WTC11 (cell line): Measurements from ENCODE around the gene MORN1. TPM values are rescaled to one million over a fixed set of nuclear protein-coding genes. Genes with fewer than 3 reads are reported as not detected.

Source experiments
- ATAC-seq: fragments of 200-7000 bp; cut with Tn5 transposase; 2 replicates; pipeline ENCODE4 v1.10.0; 2021; ENCODE audit warnings: mild to moderate bottlenecking, moderate library complexity
- CTCF ChIA-PET: fragments of 300-600 bp; sonication (Branson Sonifier 250); formaldehyde crosslinking; loops from one replicate; lab custom pipeline; 2021; ENCODE audit warnings: antibody characterized with exemption; lab: Charles Lee
- POLR2A ChIA-PET: fragments of 350-600 bp; sonication (Branson Sonifier 250); formaldehyde crosslinking; loops from one replicate; lab custom pipeline; 2021; ENCODE audit warnings: antibody characterized with exemption; lab: Charles Lee
- DNase-seq: peaks from one replicate; pipeline ENCODE4 v3.0.0; 2021; ENCODE audit warnings: low spot score
- H3K27ac Mint-ChIP-seq: 2 replicates; pipeline ENCODE4 v1.8.0; 2021; ENCODE audit warnings: mixed read lengths
- H3K27me3 Mint-ChIP-seq: 2 replicates; pipeline ENCODE4 v1.8.0; 2021; ENCODE audit warnings: low read depth, mild to moderate bottlenecking, moderate library complexity, mixed read lengths
- H3K36me3 Mint-ChIP-seq: 2 replicates; pipeline ENCODE4 v1.8.0; 2021; ENCODE audit warnings: mixed read lengths
- H3K4me1 Mint-ChIP-seq: 2 replicates; pipeline ENCODE4 v1.8.0; 2022; ENCODE audit warnings: mixed read lengths
- H3K4me3 Mint-ChIP-seq: 2 replicates; pipeline ENCODE4 v1.8.0; 2021; ENCODE audit warnings: mild to moderate bottlenecking, moderate library complexity, mixed read lengths
- H3K9me3 Mint-ChIP-seq: 2 replicates; pipeline ENCODE4 v1.8.0; 2021; ENCODE audit warnings: mixed read lengths
- ATF3 ChIP-seq: sonication (generic); formaldehyde crosslinking; conservative IDR thresholded peaks from 2 replicates; pipeline ENCODE4 v1.8.1; 2022; ENCODE audit warnings: mild to moderate bottlenecking, missing genetic modification reagents
- CDX4 ChIP-seq: fragments of 250-450 bp; sonication (Bioruptor Pico); IDR thresholded peaks from 2 replicates; pipeline ENCODE4 v1.9.0; 2021; ENCODE audit warnings: moderate library complexity, mild to moderate bottlenecking, inconsistent platforms, borderline replicate concordance
- CREB1 ChIP-seq: sonication (generic); formaldehyde crosslinking; IDR thresholded peaks from 2 replicates; pipeline ENCODE4 v1.8.0; 2023; ENCODE audit warnings: mild to moderate bottlenecking, missing genetic modification reagents
- CTCF ChIP-seq: fragments of 200-600 bp; IDR thresholded peaks from 2 replicates; pipeline ENCODE4 v1.8.0; 2022; ENCODE audit warnings: antibody characterized with exemption
- FOXJ3 ChIP-seq: sonication (generic); formaldehyde crosslinking; IDR thresholded peaks from 2 replicates; pipeline ENCODE4 v1.9.0; 2021; ENCODE audit warnings: missing genetic modification reagents, mild to moderate bottlenecking, borderline replicate concordance
- GTF2I ChIP-seq: fragments of 250-450 bp; sonication (Bioruptor Pico); conservative IDR thresholded peaks from 2 replicates; pipeline ENCODE4 v1.4.0; 2021; ENCODE audit warnings: mild to moderate bottlenecking
- HMGXB4 ChIP-seq: sonication (generic); formaldehyde crosslinking; IDR thresholded peaks from 2 replicates; pipeline ENCODE4 v1.8.1; 2023; ENCODE audit warnings: mild to moderate bottlenecking, moderate library complexity, missing genetic modification reagents
- KAT7 ChIP-seq: sonication (generic); formaldehyde crosslinking; IDR thresholded peaks from 2 replicates; pipeline ENCODE4 v1.8.1; 2023; ENCODE audit warnings: missing genetic modification reagents, mild to moderate bottlenecking, borderline replicate concordance
- MLX ChIP-seq: sonication (generic); formaldehyde crosslinking; IDR thresholded peaks from 2 replicates; pipeline ENCODE4 v1.8.1; 2023; ENCODE audit warnings: mild to moderate bottlenecking, missing genetic modification reagents, moderate library complexity
- MYBL2 ChIP-seq: sonication (generic); formaldehyde crosslinking; IDR thresholded peaks from 2 replicates; pipeline ENCODE4 v1.8.1; 2023; ENCODE audit warnings: mild to moderate bottlenecking, moderate library complexity, missing genetic modification reagents
- NFYB ChIP-seq: sonication (generic); formaldehyde crosslinking; conservative IDR thresholded peaks from 2 replicates; pipeline ENCODE4 v1.8.0; 2022; ENCODE audit warnings: low read depth, missing genetic modification reagents
- SMAD3 ChIP-seq: sonication (generic); formaldehyde crosslinking; IDR thresholded peaks from 2 replicates; pipeline ENCODE4 v1.8.0; 2022; ENCODE audit warnings: missing genetic modification reagents, mild to moderate bottlenecking, borderline replicate concordance
- SOX15 ChIP-seq: fragments of 250-450 bp; sonication (Bioruptor Pico); IDR thresholded peaks from 2 replicates; pipeline ENCODE4 v1.9.0; 2021; ENCODE audit warnings: mild to moderate bottlenecking
- STAT6 ChIP-seq: sonication (generic); formaldehyde crosslinking; conservative IDR thresholded peaks from 2 replicates; pipeline ENCODE4 v1.8.1; 2023; ENCODE audit warnings: mild to moderate bottlenecking, low read depth, missing genetic modification reagents, moderate library complexity
- TCF7 ChIP-seq: sonication (generic); formaldehyde crosslinking; IDR thresholded peaks from 2 replicates; pipeline ENCODE4 v1.8.0; 2022; ENCODE audit warnings: mild to moderate bottlenecking, low read depth, missing genetic modification reagents, moderate library complexity
- ZBTB43 ChIP-seq: sonication (generic); formaldehyde crosslinking; IDR thresholded peaks from 2 replicates; pipeline ENCODE4 v1.8.1; 2023; ENCODE audit warnings: mild to moderate bottlenecking, missing genetic modification reagents
- ZNF121 ChIP-seq: sonication (generic); formaldehyde crosslinking; IDR thresholded peaks from 2 replicates; pipeline ENCODE4 v1.8.0; 2023; ENCODE audit warnings: missing genetic modification reagents
- ZNF281 ChIP-seq: sonication (generic); formaldehyde crosslinking; IDR thresholded peaks from 2 replicates; pipeline ENCODE4 v1.8.0; 2023; ENCODE audit warnings: mild to moderate bottlenecking, missing genetic modification reagents
- ZNF396 ChIP-seq: fragments of 250-450 bp; sonication (Bioruptor Pico); IDR thresholded peaks from 2 replicates; pipeline ENCODE4 v1.8.0; 2021; ENCODE audit warnings: mild to moderate bottlenecking, moderate library complexity, borderline replicate concordance
- ZNF425 ChIP-seq: fragments of 250-450 bp; sonication (Bioruptor Pico); conservative IDR thresholded peaks from 2 replicates; pipeline ENCODE4 v1.9.0; 2021; ENCODE audit warnings: mild to moderate bottlenecking
- total RNA-seq: library from RNA; stranded (reverse); gene quantifications from 3 replicates; pipeline ENCODE4 v1.2.3, GENCODE V29; 2021

MORN1 gene
- total RNA-seq, 1 experiment from 2014 or later: 14.5 TPM

- TF ChIP-seq CDX4 (CRISPR knock-in tag) (no peak), KAT7 (CRISPR knock-in tag) (no peak), ATF3 (CRISPR knock-in tag) (no peak), STAT6 (CRISPR knock-in tag) (no peak), NFYB (CRISPR knock-in tag) (no peak), ZNF121 (CRISPR knock-in tag) (no peak), ZNF281 (no peak), SOX15 (CRISPR knock-in tag) (no peak), ZNF425 (no peak), HMGXB4 (CRISPR knock-in tag) (no peak), ZBTB43 (CRISPR knock-in tag) (no peak), MLX (CRISPR knock-in tag) (no peak), GTF2I (no peak), MYBL2 (CRISPR knock-in tag) (no peak), SMAD3 (CRISPR knock-in tag) (no peak), FOXJ3 (CRISPR knock-in tag) (no peak), TCF7 (CRISPR knock-in tag) (no peak), CREB1 (no peak), ZNF396 (CRISPR knock-in tag) (no peak), CTCF (no peak)
- ChIA-PET POLR2A (no interaction called here), CTCF (interaction anchor here (3.0 kb wide), 1 partner anchor 13 kb away, joined by 13 read pairs; no protein-coding TSS in a partner anchor)
- Mint-ChIP-seq H3K27ac (peak overlapping the region; percentile 32; the same call in 1 of the 2 replicates), H3K4me1 (peaks cover 5% of the 10 kb centered on the region; the same call in 1 of the 2 replicates), H3K9me3 (no peaks in the 10 kb centered on the region), H3K27me3 (no peaks in the 10 kb centered on the region), H3K36me3 (peaks cover 10% of the 10 kb centered on the region), H3K4me3 (no peak overlapping the region)
- DNase-seq (no peak), ATAC-seq (no peak)
These were observed 88.9 kb downstream of the MORN1 start for GRCh38 chr1:2302292-2302925.
